BJ (cell line): ENCODE results near the gene HIVEP2. TPM values are rescaled to one million over a fixed set of nuclear protein-coding genes. Genes with fewer than 3 reads are reported as not detected.

ENCODE experiments used
- CTCF ChIA-PET: fragments of 350-600 bp; formaldehyde crosslinking; extraction: SDS; loops from one replicate; lab custom pipeline; 2021; ENCODE audit warnings: antibody characterized with exemption, inconsistent platforms; lab: Yijun Ruan, JAX
- POLR2A ChIA-PET: fragments of 300-600 bp; sonication (Branson Sonifier 250); formaldehyde crosslinking; extraction: SDS; loops from one replicate; lab custom pipeline; 2021; ENCODE audit warnings: antibody characterized with exemption; lab: Charles Lee
- DNase-seq: peaks from one replicate; pipeline ENCODE4 v3.0.0-alpha.2; 2011; ENCODE audit warnings: low read depth
- H3K27me3 ChIP-seq: 2 replicates; pipeline ENCODE4 v1.6.0; 2011; ENCODE audit warnings: low read length; ENCODE audit not compliant: control insufficient read depth, insufficient read depth
- H3K36me3 ChIP-seq: 2 replicates; pipeline ENCODE4 v1.5.1; 2011; ENCODE audit warnings: low read length; ENCODE audit not compliant: control insufficient read depth, insufficient read depth
- H3K4me3 ChIP-seq: 2 replicates; pipeline ENCODE4 v1.5.1; 2011; ENCODE audit warnings: low read depth, mild to moderate bottlenecking, control low read depth, low read length
- polyA plus RNA-seq: library from polyadenylated mRNA; depleted of rRNA; stranded (reverse); fragments of >200 nt; gene quantifications from 2 replicates; pipeline ENCODE4 v1.2.3, GENCODE V29; 2011
- TF ChIP-seq, protein P1 (sequence below): IDR thresholded peaks from 2 replicates; pipeline ENCODE4 v1.5.1; 2011; ENCODE audit warnings: low read depth, mild to moderate bottlenecking, control low read depth, inconsistent platforms, low read length, moderate library complexity; ENCODE audit not compliant: insufficient read depth

HIVEP2 gene
- polyA plus RNA-seq, 1 experiment: 3.7 TPM

DNA sequence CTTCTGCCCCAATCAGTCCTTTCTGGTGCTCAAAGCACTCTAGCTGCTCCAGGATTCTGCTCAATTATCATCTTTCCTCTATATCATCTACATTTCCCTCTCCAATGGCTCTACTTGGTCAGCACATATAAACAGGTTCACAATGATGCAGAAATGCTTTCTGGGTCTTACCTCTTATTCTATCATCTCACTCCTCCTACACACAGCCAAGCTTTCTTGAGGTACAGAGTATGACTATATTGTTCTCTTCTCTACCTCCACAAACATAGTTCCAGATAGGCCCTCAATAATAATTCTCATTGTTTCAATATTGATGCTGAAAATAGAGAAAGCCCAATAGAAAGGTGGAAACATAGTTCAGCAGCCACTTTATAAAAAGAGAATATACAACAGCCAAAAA lies 48.2 kb downstream of the HIVEP2 start:
- TF ChIP-seq, protein P1, sequence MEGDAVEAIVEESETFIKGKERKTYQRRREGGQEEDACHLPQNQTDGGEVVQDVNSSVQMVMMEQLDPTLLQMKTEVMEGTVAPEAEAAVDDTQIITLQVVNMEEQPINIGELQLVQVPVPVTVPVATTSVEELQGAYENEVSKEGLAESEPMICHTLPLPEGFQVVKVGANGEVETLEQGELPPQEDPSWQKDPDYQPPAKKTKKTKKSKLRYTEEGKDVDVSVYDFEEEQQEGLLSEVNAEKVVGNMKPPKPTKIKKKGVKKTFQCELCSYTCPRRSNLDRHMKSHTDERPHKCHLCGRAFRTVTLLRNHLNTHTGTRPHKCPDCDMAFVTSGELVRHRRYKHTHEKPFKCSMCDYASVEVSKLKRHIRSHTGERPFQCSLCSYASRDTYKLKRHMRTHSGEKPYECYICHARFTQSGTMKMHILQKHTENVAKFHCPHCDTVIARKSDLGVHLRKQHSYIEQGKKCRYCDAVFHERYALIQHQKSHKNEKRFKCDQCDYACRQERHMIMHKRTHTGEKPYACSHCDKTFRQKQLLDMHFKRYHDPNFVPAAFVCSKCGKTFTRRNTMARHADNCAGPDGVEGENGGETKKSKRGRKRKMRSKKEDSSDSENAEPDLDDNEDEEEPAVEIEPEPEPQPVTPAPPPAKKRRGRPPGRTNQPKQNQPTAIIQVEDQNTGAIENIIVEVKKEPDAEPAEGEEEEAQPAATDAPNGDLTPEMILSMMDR: no peak
- H3K36me3 ChIP-seq: no peaks in the 10 kb centered on the region
- H3K4me3 ChIP-seq: no peak overlapping the region
- DNase-seq: no peak
- H3K27me3 ChIP-seq: no peaks in the 10 kb centered on the region
- CTCF ChIA-PET: no interaction called here
- POLR2A ChIA-PET: no interaction called here

DNA sequence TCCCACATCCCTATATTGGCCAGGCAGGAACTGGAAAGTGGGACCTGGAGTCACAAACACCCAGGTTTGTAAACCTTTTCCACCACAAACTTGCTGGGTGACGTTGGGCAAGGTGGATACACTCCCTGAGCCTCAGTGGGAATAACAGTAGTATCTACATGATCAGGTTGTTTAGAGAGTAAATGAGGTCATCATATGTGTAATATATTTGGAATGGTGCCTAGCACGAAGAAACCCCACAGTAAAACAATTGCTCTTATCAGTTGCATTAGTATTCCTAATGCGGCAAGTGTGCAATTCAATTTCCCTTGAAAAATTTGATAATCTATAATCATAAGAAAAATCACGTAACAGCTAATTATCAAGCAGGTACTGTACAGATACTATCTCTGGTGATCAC lies 51.9 kb downstream of the HIVEP2 start:
- Histone ChIP-seq H3K4me3 (no peak overlapping the region), H3K36me3 (no peaks in the 10 kb centered on the region), H3K27me3 (no peaks in the 10 kb centered on the region)
- POLR2A ChIA-PET: no interaction called here
- CTCF ChIA-PET: no interaction called here
- TF ChIP-seq, protein P1: no peak
- no peak for DNase-seq

DNA sequence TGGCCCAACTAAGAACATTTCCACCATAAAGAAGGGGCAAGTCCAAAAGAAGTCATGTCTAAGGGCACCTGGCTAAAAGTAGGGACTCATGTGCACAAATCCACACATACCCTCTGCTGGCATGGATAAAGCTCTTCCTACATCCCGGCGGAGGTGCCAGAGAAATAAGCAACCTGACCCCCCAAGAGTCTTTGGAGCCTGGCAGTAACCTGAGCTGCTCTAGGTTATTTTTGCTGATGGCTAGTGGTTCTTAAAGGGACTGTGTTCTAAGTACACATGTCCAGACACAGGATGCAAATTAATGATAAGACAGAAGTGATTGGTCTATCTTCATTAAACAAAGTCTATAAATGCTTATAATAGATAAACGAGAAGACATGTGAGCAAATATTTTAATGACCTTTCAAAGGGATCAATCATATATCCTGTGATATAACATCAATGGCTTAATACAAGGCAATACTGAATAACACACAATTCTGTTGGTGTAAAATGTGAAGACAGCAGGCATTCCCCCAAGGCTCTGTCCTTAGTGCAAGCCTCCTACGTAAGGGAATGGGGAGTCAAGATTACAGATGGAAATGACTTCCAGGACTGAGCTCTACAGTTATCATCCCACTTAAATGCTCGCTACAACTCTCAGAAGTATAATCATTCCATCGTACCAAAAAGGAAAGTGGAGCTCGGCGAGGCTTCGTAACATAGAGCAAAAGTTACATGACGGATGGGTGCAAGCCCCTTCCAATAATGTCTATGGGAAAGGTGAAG lies 52.5 kb downstream of the HIVEP2 start:
- ChIA-PET CTCF (no interaction called here), POLR2A (no interaction called here)
- Histone ChIP-seq H3K36me3 (no peaks in the 10 kb centered on the region), H3K27me3 (no peaks in the 10 kb centered on the region), H3K4me3 (no peak overlapping the region)
- no peak for DNase-seq
- TF ChIP-seq, protein P1: no peak

DNA sequence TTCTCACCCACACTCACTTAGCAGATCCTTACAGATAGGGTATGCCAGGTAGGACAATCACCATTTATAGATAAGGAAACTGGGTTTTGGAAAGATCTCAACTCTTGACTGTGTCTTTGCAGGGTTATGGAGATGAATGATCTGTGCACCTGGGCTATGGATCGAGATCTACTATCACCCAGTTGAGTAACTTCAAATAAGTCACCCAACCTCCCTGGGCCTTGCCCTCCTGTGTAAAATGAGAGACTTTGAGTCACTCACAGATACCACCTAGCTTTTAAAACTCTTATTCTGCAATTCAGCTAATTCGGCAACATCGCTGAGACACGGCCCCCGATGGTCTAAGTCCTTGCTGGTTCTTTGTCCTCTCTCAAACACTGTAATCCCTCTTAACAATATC lies 53.5 kb downstream of the HIVEP2 start:
- ChIA-PET CTCF (no interaction called here), POLR2A (no interaction called here)
- H3K36me3 ChIP-seq: no peaks in the 10 kb centered on the region
- no peaks in the 10 kb centered on the region for H3K27me3 ChIP-seq
- TF ChIP-seq, protein P1: no peak
- no peak overlapping the region for H3K4me3 ChIP-seq
- no peak for DNase-seq

DNA sequence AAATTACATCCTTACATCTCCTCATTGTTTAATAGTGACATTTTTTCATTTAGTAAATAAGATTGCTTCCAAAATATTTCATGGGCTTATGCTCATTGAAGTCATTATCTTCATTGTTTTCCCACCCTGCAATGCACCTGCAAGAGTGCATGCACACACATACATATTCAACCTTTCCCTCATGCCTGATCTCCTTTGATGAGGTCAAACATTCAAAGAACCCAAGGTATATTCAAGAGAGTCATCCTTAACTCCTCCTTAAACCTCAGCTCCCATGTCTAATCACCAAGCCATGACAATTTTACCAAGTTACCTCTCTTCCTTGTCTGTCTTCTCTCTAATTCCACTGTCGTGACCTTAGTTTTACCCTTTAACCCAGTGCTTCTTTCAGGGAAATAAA lies 56.5 kb downstream of the HIVEP2 start:
- no peak overlapping the region for H3K4me3 ChIP-seq
- TF ChIP-seq, protein P1: no peak
- H3K27me3 ChIP-seq: no peaks in the 10 kb centered on the region
- ChIA-PET CTCF (interaction anchor here (0.6 kb wide), 1 partner anchor 37 kb away, joined by 3 read pairs; no protein-coding TSS in a partner anchor), POLR2A (no interaction called here)
- H3K36me3 ChIP-seq: no peaks in the 10 kb centered on the region
- DNase-seq: no peak
